GM23338 (cell line): Measurements from ENCODE around the gene TOR3A. TPM values are rescaled to one million over a fixed set of nuclear protein-coding genes. Genes with fewer than 3 reads are reported as not detected.

Source experiments
- ATAC-seq: fragments of 200-7000 bp; cut with Tn5 transposase; 3 replicates; pipeline ENCODE4 v1.9.1; 2020
- DNase-seq: peaks from one replicate; pipeline ENCODE4 v3.0.0-alpha.2; 2015; ENCODE audit warnings: low spot score
- H2AFZ ChIP-seq: fragments of 200-600 bp; sonication (generic); 2 replicates; pipeline ENCODE4 v1.8.0; 2016; ENCODE audit warnings: antibody characterized with exemption, mild to moderate bottlenecking, moderate library complexity
- H3F3A ChIP-seq: fragments of 200-600 bp; sonication (generic); replicated peaks from 2 replicates; pipeline ENCODE4 v1.8.0; 2017; ENCODE audit warnings: antibody characterized with exemption, mixed run types, low read depth
- H3K27ac ChIP-seq: fragments of 200-600 bp; sonication (generic); 2 replicates; pipeline ENCODE4 v1.6.1; 2016; ENCODE audit warnings: low read depth
- H3K27me3 ChIP-seq: fragments of 200-600 bp; sonication (generic); 2 replicates; pipeline ENCODE4 v1.8.0; 2016; ENCODE audit warnings: mild to moderate bottlenecking, mixed run types, moderate library complexity; ENCODE audit not compliant: insufficient read depth
- H3K36me3 ChIP-seq: fragments of 200-600 bp; sonication (generic); 2 replicates; pipeline ENCODE4 v1.8.0; 2016; ENCODE audit warnings: mild to moderate bottlenecking; ENCODE audit not compliant: insufficient read depth
- H3K4me1 ChIP-seq: fragments of 200-600 bp; sonication (generic); 2 replicates; pipeline ENCODE4 v1.8.0; 2016; ENCODE audit warnings: mild to moderate bottlenecking, moderate library complexity; ENCODE audit not compliant: insufficient read depth
- H3K4me2 ChIP-seq: fragments of 200-600 bp; sonication (generic); 2 replicates; pipeline ENCODE4 v1.7.1; 2017; ENCODE audit warnings: mixed run types
- H3K4me3 ChIP-seq: fragments of 200-600 bp; sonication (generic); 2 replicates; pipeline ENCODE4 v1.6.1; 2016; ENCODE audit warnings: mixed run types
- H3K79me2 ChIP-seq: fragments of 200-600 bp; sonication (generic); replicated peaks from 2 replicates; pipeline ENCODE4 v1.8.0; 2017; ENCODE audit warnings: mild to moderate bottlenecking; ENCODE audit not compliant: insufficient read depth
- H3K9me2 ChIP-seq: fragments of 200-600 bp; sonication (generic); 2 replicates; pipeline ENCODE4 v1.8.0; 2017; ENCODE audit not compliant: insufficient read depth
- H4K20me1 ChIP-seq: fragments of 200-600 bp; sonication (generic); replicated peaks from 2 replicates; pipeline ENCODE4 v1.8.0; 2017; ENCODE audit warnings: mild to moderate bottlenecking; ENCODE audit not compliant: insufficient read depth
- H3K27ac Mint-ChIP-seq: 2 replicates; pipeline ENCODE4 v1.8.0; 2020; ENCODE audit warnings: inconsistent platforms, mild to moderate bottlenecking, moderate library complexity, mixed read lengths
- H3K27me3 Mint-ChIP-seq: 3 replicates; pipeline ENCODE4 v1.8.0; 2022; ENCODE audit warnings: low read depth, mild to moderate bottlenecking, moderate library complexity, mixed read lengths, inconsistent platforms; ENCODE audit not compliant: insufficient read depth, poor library complexity
- H3K36me3 Mint-ChIP-seq: 3 replicates; pipeline ENCODE4 v1.8.0; 2021; ENCODE audit warnings: low read depth, mild to moderate bottlenecking, inconsistent platforms, moderate library complexity, mixed read lengths
- H3K4me1 Mint-ChIP-seq: 3 replicates; pipeline ENCODE4 v1.8.0; 2020; ENCODE audit warnings: mild to moderate bottlenecking, inconsistent platforms, mixed read lengths
- H3K4me3 Mint-ChIP-seq: 3 replicates; pipeline ENCODE4 v1.8.0; 2021; ENCODE audit warnings: moderate library complexity, mild to moderate bottlenecking, inconsistent platforms, mixed read lengths
- H3K9me3 Mint-ChIP-seq: 3 replicates; pipeline ENCODE4 v1.8.0; 2020; ENCODE audit warnings: moderate library complexity, mild to moderate bottlenecking, inconsistent platforms, mixed read lengths
- JUNB ChIP-seq: IDR thresholded peaks from one replicate; pipeline ENCODE4 v1.6.1; 2016; ENCODE audit warnings: antibody characterized with exemption; ENCODE audit not compliant: unreplicated experiment
- polyA plus RNA-seq: library from polyadenylated mRNA; unstranded; fragments of >200 nt; fragmentation: Nextera tagmentation; extraction: Ambion mirVana; gene quantifications from 2 replicates; pipeline ENCODE4 v1.2.1, GENCODE V29; 2016
- total RNA-seq: library from RNA; depleted of rRNA; stranded (reverse); fragments of >200 nt; shearing (Covaris generic); gene quantifications from 2 replicates; pipeline ENCODE4 v1.2.3, GENCODE V29; 2014
- TF ChIP-seq, protein P1 (sequence below), 2 experiments: fragments of 200-600 bp in 1 of 2; sonication (generic) in 1 of 2; conservative IDR thresholded peaks; 2 replicates each; pipeline versions ENCODE4 v1.5.1 to v1.6.1; 2016 to 2017; ENCODE audit warnings: antibody characterized with exemption in 2 of 2, low read depth in 2 of 2, mild to moderate bottlenecking in 2 of 2, moderate library complexity in 1 of 2
- TF ChIP-seq, protein P2 (sequence below): fragments of 250-450 bp; sonication (Bioruptor Pico); IDR thresholded peaks from 2 replicates; pipeline ENCODE4 v1.5.0; 2020; ENCODE audit warnings: mild to moderate bottlenecking, moderate library complexity

TOR3A gene
- total and polyA plus RNA-seq, 2 experiments from 2014 or later, result 11.2 to 57.6 TPM

GRCh38 chr1:179061360-179062282, 20.2 kb upstream of the TOR3A start:
- Histone ChIP-seq H3K27ac (no peak overlapping the region), H3K36me3 (0 out of 2 replicates have a peak, but pooled peaks cover 13% of the 10 kb centered on the region), H3K27me3 (no peaks in the 10 kb centered on the region), H4K20me1 (no peaks in the 10 kb centered on the region), H3K9me2 (no peaks in the 10 kb centered on the region), H3K4me1 (peaks cover 30% of the 10 kb centered on the region), H3F3A (no peaks in the 10 kb centered on the region), H2AFZ (no peak overlapping the region), H3K79me2 (no peaks in the 10 kb centered on the region), H3K4me3 (no peak overlapping the region), H3K4me2 (no peak overlapping the region)
- Mint-ChIP-seq H3K4me1 (peaks cover 19% of the 10 kb centered on the region), H3K9me3 (peaks cover 3% of the 10 kb centered on the region; the same call in 1 of the 3 replicates), H3K36me3 (peaks cover 23% of the 10 kb centered on the region), H3K27ac (no peak overlapping the region), H3K4me3 (no peak overlapping the region), H3K27me3 (no peaks in the 10 kb centered on the region)
- no peak for DNase-seq
- ATAC-seq, result no peak
- TF ChIP-seq, protein P1, sequence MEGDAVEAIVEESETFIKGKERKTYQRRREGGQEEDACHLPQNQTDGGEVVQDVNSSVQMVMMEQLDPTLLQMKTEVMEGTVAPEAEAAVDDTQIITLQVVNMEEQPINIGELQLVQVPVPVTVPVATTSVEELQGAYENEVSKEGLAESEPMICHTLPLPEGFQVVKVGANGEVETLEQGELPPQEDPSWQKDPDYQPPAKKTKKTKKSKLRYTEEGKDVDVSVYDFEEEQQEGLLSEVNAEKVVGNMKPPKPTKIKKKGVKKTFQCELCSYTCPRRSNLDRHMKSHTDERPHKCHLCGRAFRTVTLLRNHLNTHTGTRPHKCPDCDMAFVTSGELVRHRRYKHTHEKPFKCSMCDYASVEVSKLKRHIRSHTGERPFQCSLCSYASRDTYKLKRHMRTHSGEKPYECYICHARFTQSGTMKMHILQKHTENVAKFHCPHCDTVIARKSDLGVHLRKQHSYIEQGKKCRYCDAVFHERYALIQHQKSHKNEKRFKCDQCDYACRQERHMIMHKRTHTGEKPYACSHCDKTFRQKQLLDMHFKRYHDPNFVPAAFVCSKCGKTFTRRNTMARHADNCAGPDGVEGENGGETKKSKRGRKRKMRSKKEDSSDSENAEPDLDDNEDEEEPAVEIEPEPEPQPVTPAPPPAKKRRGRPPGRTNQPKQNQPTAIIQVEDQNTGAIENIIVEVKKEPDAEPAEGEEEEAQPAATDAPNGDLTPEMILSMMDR (conservative IDR thresholded peaks at IDR 0.05; ENCODE audit: low read depth in 2 of 2), result no peak
- TF ChIP-seq, protein P2, sequence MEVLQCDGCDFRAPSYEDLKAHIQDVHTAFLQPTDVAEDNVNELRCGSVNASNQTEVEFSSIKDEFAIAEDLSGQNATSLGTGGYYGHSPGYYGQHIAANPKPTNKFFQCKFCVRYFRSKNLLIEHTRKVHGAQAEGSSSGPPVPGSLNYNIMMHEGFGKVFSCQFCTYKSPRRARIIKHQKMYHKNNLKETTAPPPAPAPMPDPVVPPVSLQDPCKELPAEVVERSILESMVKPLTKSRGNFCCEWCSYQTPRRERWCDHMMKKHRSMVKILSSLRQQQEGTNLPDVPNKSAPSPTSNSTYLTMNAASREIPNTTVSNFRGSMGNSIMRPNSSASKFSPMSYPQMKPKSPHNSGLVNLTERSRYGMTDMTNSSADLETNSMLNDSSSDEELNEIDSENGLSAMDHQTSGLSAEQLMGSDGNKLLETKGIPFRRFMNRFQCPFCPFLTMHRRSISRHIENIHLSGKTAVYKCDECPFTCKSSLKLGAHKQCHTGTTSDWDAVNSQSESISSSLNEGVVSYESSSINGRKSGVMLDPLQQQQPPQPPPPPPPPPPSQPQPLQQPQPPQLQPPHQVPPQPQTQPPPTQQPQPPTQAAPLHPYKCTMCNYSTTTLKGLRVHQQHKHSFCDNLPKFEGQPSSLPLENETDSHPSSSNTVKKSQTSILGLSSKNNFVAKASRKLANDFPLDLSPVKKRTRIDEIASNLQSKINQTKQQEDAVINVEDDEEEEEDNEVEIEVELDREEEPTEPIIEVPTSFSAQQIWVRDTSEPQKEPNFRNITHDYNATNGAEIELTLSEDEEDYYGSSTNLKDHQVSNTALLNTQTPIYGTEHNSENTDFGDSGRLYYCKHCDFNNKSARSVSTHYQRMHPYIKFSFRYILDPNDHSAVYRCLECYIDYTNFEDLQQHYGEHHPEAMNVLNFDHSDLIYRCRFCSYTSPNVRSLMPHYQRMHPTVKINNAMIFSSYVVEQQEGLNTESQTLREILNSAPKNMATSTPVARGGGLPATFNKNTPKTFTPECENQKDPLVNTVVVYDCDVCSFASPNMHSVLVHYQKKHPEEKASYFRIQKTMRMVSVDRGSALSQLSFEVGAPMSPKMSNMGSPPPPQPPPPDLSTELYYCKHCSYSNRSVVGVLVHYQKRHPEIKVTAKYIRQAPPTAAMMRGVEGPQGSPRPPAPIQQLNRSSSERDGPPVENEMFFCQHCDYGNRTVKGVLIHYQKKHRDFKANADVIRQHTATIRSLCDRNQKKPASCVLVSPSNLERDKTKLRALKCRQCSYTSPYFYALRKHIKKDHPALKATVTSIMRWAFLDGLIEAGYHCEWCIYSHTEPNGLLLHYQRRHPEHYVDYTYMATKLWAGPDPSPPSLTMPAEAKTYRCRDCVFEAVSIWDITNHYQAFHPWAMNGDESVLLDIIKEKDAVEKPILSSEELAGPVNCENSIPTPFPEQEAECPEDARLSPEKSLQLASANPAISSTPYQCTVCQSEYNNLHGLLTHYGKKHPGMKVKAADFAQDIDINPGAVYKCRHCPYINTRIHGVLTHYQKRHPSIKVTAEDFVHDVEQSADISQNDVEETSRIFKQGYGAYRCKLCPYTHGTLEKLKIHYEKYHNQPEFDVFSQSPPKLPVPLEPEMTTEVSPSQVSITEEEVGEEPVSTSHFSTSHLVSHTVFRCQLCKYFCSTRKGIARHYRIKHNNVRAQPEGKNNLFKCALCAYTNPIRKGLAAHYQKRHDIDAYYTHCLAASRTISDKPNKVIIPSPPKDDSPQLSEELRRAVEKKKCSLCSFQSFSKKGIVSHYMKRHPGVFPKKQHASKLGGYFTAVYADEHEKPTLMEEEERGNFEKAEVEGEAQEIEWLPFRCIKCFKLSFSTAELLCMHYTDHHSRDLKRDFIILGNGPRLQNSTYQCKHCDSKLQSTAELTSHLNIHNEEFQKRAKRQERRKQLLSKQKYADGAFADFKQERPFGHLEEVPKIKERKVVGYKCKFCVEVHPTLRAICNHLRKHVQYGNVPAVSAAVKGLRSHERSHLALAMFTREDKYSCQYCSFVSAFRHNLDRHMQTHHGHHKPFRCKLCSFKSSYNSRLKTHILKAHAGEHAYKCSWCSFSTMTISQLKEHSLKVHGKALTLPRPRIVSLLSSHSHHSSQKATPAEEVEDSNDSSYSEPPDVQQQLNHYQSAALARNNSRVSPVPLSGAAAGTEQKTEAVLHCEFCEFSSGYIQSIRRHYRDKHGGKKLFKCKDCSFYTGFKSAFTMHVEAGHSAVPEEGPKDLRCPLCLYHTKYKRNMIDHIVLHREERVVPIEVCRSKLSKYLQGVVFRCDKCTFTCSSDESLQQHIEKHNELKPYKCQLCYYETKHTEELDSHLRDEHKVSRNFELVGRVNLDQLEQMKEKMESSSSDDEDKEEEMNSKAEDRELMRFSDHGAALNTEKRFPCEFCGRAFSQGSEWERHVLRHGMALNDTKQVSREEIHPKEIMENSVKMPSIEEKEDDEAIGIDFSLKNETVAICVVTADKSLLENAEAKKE (CRISPR knock-in tag), result no peak
- TF ChIP-seq JUNB, result no peak
